Left renal cortex interstitium (tissue), 4 donors: ENCODE results near the gene CEACAM7. TPM values are rescaled to one million over a fixed set of nuclear protein-coding genes. Genes with fewer than 3 reads are reported as not detected.
"Not testable (repeated sequence)": the region's sequence is repeated elsewhere in the genome, so short reads cannot be mapped to it uniquely, and the experiment has no call there.

Source experiments
- DNase-seq, 4 donors: peaks; one replicate each; pipeline ENCODE4 v3.0.0-alpha.2; 2013; ENCODE audit warnings: low read depth in 4 of 4, low spot score in 2 of 4, missing footprints in 1 of 4
- polyA plus RNA-seq, 4 donors: library from polyadenylated mRNA; unstranded; fragments of 120-200 nt; gene quantifications; one replicate each; pipeline ENCODE4 v1.2.1, GENCODE V29; 2013; ENCODE audit not compliant: insufficient read length in 4 of 4

Gene CEACAM7
- not detected for polyA plus RNA-seq

GRCh38 chr19:41688098-41688497 is at the start of gene CEACAM7:
Gene CEACAM7 (minus strand): TSS chr19:41688270. CDS start chr19:41688165, 105 bp downstream.
- no peak for DNase-seq

GRCh38 chr19:41735071-41735600 is 47.1 kb upstream of the CEACAM7 start:
- no peak for DNase-seq

- no peak for DNase-seq
Observed at GRCh38 chr19:41734585-41734984, 46.5 kb upstream of the CEACAM7 start.

DNA sequence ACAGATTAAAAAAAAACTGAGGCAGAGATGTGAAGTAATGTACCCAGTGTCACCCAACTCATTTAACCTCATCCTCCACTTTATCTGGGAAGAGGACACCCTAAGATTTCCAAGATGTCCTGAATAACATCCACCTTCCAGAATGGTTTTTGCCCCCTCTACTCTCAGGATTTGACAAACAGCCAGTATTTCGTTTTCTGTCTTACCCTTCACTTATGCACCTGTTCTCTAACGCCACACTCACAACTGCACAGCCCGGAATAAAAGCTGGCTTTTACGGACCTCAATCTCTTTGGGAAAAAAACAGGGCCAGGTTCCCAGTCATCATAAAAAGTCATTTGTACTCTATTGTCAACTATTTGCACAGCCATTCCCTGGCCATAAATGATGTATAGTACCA is 46.1 kb upstream of the CEACAM7 start:
- DNase-seq, result no peak

DNA sequence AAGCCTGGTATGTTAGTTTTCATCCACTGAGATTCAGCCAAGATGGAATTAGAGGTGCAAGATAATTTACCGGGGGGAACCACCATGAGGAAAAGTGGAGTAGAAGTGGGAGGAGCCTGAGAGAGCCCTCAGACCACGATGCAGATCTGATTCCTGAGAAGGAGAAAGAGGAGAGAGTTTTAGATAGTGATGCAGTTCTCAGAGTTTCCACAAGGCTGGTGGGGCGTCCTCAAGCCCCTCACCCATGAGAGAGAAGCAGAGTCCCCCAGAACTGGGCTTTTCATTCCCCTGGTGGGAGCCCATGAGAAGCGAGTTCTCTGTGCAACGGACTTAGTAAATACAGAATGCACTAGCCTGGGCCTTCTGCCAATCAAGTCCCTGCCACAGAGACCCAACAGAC is 38.4 kb upstream of the CEACAM7 start:
- DNase-seq, result no peak

GRCh38 chr19:41720103-41720502 is 32.0 kb upstream of the CEACAM7 start:
- DNase-seq, result no peak

GRCh38 chr19:41718761-41719160 is 30.7 kb upstream of the CEACAM7 start:
- DNase-seq, result no peak

- no peak for DNase-seq
Observed at GRCh38 chr19:41714598-41714997, 26.5 kb upstream of the CEACAM7 start.

- no peak for DNase-seq
Observed at GRCh38 chr19:41711376-41712261, 23.5 kb upstream of the CEACAM7 start.

- no peak for DNase-seq
Observed at GRCh38 chr19:41709951-41710645, 22.0 kb upstream of the CEACAM7 start.

GRCh38 chr19:41709516-41709915 is 21.4 kb upstream of the CEACAM7 start:
- DNase-seq, result not testable (repeated sequence)

DNA sequence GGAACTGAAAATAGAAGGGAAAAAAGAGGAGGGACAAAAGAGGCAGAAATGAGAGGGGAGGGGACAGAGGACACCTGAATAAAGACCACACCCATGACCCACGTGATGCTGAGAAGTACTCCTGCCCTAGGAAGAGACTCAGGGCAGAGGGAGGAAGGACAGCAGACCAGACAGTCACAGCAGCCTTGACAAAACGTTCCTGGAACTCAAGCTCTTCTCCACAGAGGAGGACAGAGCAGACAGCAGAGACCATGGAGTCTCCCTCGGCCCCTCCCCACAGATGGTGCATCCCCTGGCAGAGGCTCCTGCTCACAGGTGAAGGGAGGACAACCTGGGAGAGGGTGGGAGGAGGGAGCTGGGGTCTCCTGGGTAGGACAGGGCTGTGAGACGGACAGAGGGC is 20.4 kb upstream of the CEACAM7 start, which contains the start of gene CEACAM5:
TSS of gene CEACAM5 (plus strand) at position 146 of the 400 bp plus-strand sequence. CDS start at position 252, 106 bp downstream.
- no peak for DNase-seq

DNA sequence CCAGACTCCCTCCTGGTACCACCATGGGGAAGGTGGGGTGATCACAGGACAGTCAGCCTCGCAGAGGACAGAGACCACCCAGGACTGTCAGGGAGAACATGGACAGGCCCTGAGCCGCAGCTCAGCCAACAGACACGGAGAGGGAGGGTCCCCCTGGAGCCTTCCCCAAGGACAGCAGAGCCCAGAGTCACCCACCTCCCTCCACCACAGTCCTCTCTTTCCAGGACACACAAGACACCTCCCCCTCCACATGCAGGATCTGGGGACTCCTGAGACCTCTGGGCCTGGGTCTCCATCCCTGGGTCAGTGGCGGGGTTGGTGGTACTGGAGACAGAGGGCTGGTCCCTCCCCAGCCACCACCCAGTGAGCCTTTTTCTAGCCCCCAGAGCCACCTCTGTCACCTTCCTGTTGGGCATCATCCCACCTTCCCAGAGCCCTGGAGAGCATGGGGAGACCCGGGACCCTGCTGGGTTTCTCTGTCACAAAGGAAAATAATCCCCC is 19.9 kb upstream of the CEACAM7 start:
- no peak for DNase-seq

GRCh38 chr19:41707502-41707812 is 19.4 kb upstream of the CEACAM7 start:
- DNase-seq, result no peak

DNA sequence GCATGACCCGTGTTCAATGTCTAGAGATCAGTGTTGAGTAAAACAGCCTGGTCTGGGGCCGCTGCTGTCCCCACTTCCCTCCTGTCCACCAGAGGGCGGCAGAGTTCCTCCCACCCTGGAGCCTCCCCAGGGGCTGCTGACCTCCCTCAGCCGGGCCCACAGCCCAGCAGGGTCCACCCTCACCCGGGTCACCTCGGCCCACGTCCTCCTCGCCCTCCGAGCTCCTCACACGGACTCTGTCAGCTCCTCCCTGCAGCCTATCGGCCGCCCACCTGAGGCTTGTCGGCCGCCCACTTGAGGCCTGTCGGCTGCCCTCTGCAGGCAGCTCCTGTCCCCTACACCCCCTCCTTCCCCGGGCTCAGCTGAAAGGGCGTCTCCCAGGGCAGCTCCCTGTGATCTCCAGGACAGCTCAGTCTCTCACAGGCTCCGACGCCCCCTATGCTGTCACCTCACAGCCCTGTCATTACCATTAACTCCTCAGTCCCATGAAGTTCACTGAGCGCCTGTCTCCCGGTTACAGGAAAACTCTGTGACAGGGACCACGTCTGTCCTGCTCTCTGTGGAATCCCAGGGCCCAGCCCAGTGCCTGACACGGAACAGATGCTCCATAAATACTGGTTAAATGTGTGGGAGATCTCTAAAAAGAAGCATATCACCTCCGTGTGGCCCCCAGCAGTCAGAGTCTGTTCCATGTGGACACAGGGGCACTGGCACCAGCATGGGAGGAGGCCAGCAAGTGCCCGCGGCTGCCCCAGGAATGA is 18.9 kb upstream of the CEACAM7 start:
- no peak for DNase-seq

DNA sequence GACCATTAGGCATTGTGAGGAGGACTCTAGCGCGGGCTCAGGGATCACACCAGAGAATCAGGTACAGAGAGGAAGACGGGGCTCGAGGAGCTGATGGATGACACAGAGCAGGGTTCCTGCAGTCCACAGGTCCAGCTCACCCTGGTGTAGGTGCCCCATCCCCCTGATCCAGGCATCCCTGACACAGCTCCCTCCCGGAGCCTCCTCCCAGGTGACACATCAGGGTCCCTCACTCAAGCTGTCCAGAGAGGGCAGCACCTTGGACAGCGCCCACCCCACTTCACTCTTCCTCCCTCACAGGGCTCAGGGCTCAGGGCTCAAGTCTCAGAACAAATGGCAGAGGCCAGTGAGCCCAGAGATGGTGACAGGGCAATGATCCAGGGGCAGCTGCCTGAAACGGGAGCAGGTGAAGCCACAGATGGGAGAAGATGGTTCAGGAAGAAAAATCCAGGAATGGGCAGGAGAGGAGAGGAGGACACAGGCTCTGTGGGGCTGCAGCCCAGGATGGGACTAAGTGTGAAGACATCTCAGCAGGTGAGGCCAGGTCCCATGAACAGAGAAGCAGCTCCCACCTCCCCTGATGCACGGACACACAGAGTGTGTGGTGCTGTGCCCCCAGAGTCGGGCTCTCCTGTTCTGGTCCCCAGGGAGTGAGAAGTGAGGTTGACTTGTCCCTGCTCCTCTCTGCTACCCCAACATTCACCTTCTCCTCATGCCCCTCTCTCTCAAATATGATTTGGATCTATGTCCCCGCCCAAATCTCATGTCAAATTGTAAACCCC is 17.5 kb upstream of the CEACAM7 start:
- DNase-seq, result peak in 2 of 4 donors; percentile 5 to 31

GRCh38 chr19:41703602-41704293 is 15.7 kb upstream of the CEACAM7 start:
- no peak for DNase-seq

DNA sequence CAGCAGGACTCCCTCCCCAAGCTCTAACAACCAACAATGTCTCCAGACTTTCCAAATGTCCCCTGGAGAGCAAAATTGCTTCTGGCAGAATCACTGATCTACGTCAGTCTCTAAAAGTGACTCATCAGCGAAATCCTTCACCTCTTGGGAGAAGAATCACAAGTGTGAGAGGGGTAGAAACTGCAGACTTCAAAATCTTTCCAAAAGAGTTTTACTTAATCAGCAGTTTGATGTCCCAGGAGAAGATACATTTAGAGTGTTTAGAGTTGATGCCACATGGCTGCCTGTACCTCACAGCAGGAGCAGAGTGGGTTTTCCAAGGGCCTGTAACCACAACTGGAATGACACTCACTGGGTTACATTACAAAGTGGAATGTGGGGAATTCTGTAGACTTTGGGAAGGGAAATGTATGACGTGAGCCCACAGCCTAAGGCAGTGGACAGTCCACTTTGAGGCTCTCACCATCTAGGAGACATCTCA is 14.1 kb upstream of the CEACAM7 start:
- DNase-seq, result no peak

DNA sequence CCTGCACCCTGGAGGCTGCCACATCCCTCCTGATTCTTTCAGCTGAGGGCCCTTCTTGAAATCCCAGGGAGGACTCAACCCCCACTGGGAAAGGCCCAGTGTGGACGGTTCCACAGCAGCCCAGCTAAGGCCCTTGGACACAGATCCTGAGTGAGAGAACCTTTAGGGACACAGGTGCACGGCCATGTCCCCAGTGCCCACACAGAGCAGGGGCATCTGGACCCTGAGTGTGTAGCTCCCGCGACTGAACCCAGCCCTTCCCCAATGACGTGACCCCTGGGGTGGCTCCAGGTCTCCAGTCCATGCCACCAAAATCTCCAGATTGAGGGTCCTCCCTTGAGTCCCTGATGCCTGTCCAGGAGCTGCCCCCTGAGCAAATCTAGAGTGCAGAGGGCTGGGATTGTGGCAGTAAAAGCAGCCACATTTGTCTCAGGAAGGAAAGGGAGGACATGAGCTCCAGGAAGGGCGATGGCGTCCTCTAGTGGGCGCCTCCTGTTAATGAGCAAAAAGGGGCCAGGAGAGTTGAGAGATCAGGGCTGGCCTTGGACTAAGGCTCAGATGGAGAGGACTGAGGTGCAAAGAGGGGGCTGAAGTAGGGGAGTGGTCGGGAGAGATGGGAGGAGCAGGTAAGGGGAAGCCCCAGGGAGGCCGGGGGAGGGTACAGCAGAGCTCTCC is 13.5 kb upstream of the CEACAM7 start:
- no peak for DNase-seq
